ENCODE results near the gene HSPBP1. TPM values are rescaled to one million over a fixed set of nuclear protein-coding genes. Genes with fewer than 3 reads are reported as not detected.

HSPBP1 gene
- total RNA-seq, 2 donors from 2014 or later: 26.8 to 26.9 TPM

DNA sequence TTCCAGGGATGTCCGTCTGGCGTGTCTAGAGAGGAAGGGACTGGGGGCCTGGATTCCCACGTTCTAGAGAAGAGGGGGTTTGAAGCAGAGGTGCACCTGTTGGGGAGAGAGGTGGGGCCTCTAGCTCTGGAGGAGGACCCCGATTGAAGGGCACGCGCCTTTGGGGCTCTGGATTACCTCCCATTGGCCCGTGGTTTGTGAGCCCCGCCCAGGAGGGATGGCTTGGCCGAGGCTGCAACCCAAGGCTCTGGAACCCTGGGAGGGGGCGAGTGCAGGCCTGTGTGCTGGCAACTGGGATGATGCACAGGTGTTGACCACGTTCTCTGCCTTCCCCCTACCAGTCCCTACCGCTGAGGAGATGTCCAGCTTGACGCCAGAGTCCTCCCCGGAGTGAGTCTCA, 25.1 kb upstream of the HSPBP1 start:
- Histone ChIP-seq H3K27ac (no peak overlapping the region), H3K4me1 (ENCODE audit: control insufficient read depth in 1 of 2, low read depth in 2 of 2) (peaks cover 0 to 9% of the 10 kb centered on the region in 2 donors), H3K4me3 (no peak overlapping the region), H3K9me3 (no peaks in the 10 kb centered on the region), H3K27me3 (replicated peaks; ENCODE audit: insufficient read depth) (no peaks in the 10 kb centered on the region), H3K36me3 (peaks cover 17% of the 10 kb centered on the region)
- ATAC-seq (ENCODE audit: insufficient number of reproducible peaks, low FRiP score, low read depth) (no peak), DNase-seq (ENCODE audit: low spot score) (no peak)
- TF ChIP-seq, protein P1, sequence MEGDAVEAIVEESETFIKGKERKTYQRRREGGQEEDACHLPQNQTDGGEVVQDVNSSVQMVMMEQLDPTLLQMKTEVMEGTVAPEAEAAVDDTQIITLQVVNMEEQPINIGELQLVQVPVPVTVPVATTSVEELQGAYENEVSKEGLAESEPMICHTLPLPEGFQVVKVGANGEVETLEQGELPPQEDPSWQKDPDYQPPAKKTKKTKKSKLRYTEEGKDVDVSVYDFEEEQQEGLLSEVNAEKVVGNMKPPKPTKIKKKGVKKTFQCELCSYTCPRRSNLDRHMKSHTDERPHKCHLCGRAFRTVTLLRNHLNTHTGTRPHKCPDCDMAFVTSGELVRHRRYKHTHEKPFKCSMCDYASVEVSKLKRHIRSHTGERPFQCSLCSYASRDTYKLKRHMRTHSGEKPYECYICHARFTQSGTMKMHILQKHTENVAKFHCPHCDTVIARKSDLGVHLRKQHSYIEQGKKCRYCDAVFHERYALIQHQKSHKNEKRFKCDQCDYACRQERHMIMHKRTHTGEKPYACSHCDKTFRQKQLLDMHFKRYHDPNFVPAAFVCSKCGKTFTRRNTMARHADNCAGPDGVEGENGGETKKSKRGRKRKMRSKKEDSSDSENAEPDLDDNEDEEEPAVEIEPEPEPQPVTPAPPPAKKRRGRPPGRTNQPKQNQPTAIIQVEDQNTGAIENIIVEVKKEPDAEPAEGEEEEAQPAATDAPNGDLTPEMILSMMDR (IDR thresholded peaks at IDR 0.05): no peak

DNA sequence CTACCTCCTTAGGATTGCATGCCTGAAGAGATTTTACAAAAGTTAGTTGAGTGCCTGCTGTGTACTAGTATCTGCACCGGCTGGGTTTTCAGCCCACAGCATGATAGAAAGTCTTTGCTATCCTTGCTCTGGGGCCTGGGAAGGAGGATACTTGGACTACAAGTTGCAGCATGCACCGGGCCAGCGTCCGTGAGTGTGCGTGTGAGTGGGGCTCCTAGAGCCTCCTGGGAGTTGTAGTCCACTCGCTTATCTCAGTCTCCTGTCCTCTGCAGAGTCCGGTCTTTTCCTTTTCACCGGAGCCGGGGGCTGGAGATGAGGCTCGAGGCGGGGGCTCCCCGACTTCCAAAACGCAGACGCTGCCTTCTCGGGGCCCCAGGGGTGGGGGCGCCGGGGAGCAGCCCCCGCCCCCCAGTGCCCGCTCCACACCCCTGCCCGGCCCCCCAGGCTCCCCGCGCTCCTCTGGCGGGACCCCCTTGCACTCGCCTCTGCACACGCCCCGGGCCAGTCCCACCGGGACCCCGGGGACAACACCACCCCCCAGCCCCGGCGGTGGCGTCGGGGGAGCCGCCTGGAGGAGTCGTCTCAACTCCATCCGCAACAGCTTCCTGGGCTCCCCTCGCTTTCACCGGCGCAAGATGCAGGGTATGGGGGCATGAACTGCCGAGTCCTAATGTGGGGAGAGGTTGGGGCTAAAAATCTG, 24.5 kb upstream of the HSPBP1 start:
- H3K4me3 ChIP-seq: no peak overlapping the region
- ATAC-seq (ENCODE audit: insufficient number of reproducible peaks, low FRiP score, low read depth): no peak
- H3K27me3 ChIP-seq (replicated peaks; ENCODE audit: insufficient read depth): no peaks in the 10 kb centered on the region
- H3K9me3 ChIP-seq: no peaks in the 10 kb centered on the region
- peaks cover 17% of the 10 kb centered on the region for H3K36me3 ChIP-seq
- TF ChIP-seq, protein P1 (IDR thresholded peaks at IDR 0.05): no peak
- no peak for DNase-seq (ENCODE audit: low spot score)
- peaks cover 0 to 9% of the 10 kb centered on the region in 2 donors for H3K4me1 ChIP-seq (ENCODE audit: control insufficient read depth in 1 of 2, low read depth in 2 of 2)
- no peak overlapping the region for H3K27ac ChIP-seq

DNA sequence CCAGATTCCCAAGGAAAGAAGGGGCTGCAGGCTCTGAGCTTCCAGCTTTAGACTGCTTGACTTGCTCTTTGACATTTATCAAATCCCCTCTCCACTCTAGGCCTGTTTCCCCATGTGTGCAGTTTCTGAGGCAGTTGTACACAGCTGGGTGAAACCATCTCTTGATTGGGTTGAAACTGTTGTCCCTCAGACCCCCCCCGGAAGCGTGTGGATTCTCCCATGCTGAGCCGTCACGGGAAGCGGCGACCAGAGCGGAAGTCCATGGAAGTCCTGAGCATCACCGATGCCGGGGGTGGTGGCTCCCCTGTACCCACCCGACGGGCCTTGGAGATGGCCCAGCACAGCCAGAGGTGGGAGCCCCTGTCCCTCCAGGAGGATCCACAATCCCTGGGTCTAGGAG, 23.6 kb upstream of the HSPBP1 start:
- TF ChIP-seq, protein P1 (IDR thresholded peaks at IDR 0.05): no peak
- Histone ChIP-seq H3K9me3 (no peaks in the 10 kb centered on the region), H3K36me3 (peaks cover 17% of the 10 kb centered on the region), H3K27ac (no peak overlapping the region), H3K27me3 (replicated peaks; ENCODE audit: insufficient read depth) (no peaks in the 10 kb centered on the region), H3K4me1 (ENCODE audit: control insufficient read depth in 1 of 2, low read depth in 2 of 2) (peaks cover 0 to 9% of the 10 kb centered on the region in 2 donors), H3K4me3 (no peak overlapping the region)
- ATAC-seq (ENCODE audit: insufficient number of reproducible peaks, low FRiP score, low read depth) (no peak), DNase-seq (ENCODE audit: low spot score) (no peak)

DNA sequence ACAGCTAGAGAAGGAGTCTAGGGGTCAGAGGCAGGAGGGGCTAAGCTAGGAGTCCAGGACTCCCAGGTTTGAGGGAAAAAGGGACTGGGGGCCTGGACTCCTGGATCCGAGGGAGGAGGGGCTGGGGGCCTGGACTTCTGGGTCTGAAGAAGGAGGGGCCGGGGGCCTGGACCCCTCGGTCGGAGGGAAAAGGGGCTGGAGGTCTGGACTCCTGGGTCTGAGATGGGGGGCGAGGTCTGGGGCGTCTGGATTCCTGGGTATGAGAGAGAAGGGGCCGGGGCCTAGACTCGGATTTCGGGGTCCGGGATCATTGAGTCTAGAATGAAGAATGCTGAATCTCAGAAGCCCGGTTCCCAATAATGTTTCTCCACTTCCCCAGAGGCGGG, 22.4 kb upstream of the HSPBP1 start:
- Histone ChIP-seq H3K4me3 (peak overlapping the region; percentile 65), H3K36me3 (peaks cover 17% of the 10 kb centered on the region), H3K9me3 (no peaks in the 10 kb centered on the region), H3K4me1 (ENCODE audit: control insufficient read depth in 1 of 2, low read depth in 2 of 2) (peaks cover 0 to 9% of the 10 kb centered on the region in 2 donors), H3K27me3 (replicated peaks; ENCODE audit: insufficient read depth) (no peaks in the 10 kb centered on the region), H3K27ac (no peak overlapping the region)
- TF ChIP-seq, protein P1 (IDR thresholded peaks at IDR 0.05): no peak
- DNase-seq (ENCODE audit: low spot score): no peak
- ATAC-seq (ENCODE audit: insufficient number of reproducible peaks, low FRiP score, low read depth): no peak

DNA sequence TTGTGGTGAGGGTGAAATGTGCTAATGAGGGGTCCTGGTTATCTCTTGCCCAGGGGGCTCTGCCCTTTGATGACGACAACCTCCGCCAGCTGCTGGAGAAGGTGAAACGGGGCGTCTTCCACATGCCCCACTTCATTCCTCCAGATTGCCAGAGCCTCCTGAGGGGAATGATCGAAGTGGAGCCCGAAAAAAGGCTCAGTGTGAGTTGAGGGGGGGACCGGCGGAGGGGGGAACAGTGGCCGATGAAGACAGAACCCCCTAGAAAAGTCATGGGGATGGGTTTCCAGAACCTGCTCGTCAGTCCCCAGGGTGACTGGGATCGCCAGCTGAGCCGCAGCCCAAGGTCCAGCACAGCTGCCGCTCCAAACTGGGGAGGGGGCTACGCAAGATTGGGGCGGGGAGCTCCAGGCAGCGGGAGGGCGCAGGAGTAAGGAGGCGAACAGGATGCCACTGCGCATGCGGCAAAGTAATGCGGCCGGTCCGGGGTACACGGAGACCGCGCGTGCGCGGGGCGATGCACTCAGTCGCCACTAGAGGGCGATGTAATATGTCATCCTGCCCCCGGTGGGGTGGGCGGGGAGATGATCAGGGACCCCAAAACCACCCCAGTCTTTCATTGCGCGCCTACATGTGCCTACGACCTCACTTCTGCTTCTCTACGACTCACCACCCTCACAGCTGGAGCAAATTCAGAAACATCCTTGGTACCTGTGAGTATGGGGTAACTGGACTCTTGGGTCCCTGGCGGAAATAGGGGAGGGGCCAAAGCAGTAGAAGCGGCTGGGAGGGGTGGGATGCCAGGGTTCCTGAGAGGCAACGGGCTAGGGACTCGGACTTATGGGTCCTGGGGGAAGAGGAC, 21.8 kb upstream of the HSPBP1 start:
- peaks cover 0 to 9% of the 10 kb centered on the region in 2 donors for H3K4me1 ChIP-seq (ENCODE audit: control insufficient read depth in 1 of 2, low read depth in 2 of 2)
- peaks cover 12% of the 10 kb centered on the region for H3K36me3 ChIP-seq
- H3K9me3 ChIP-seq: no peaks in the 10 kb centered on the region
- TF ChIP-seq, protein P1 (IDR thresholded peaks at IDR 0.05): peak; percentile 98
- H3K27ac ChIP-seq: no peak overlapping the region
- H3K4me3 ChIP-seq: peak overlapping the region; percentile 65
- no peaks in the 10 kb centered on the region for H3K27me3 ChIP-seq (replicated peaks; ENCODE audit: insufficient read depth)
- DNase-seq (ENCODE audit: low spot score) (peak; percentile 29), ATAC-seq (ENCODE audit: insufficient number of reproducible peaks, low FRiP score, low read depth) (peak; percentile 53)
